ENCODE data around the gene MROH2A. TPM values are rescaled to one million over a fixed set of nuclear protein-coding genes. Genes with fewer than 3 reads are reported as not detected.

Gene MROH2A
- total RNA-seq, 1 donor from 2014 or later = not detected

- no peak for DNase-seq (ENCODE audit: extremely low spot score, unreplicated experiment)
- Mint-ChIP-seq H3K9me3 (no peaks in the 10 kb centered on the region), H3K27me3 (peaks cover 23% of the 10 kb centered on the region), H3K27ac (no peak overlapping the region), H3K4me1 (ENCODE audit: unreplicated experiment) (no peaks in the 10 kb centered on the region), H3K4me3 (no peak overlapping the region), H3K36me3 (no peaks in the 10 kb centered on the region)
- no peak for TF ChIP-seq CTCF (conservative IDR thresholded peaks at IDR 0.05)
These were observed 8.9 kb upstream of the MROH2A start for GRCh38 chr2:233769260-233769659.

GRCh38 chr2:233772153-233772552 lies 6.0 kb upstream of the MROH2A start:
- DNase-seq (ENCODE audit: extremely low spot score, unreplicated experiment) = no peak
- no peaks in the 10 kb centered on the region for H3K4me1 Mint-ChIP-seq (ENCODE audit: unreplicated experiment)
- H3K4me3 Mint-ChIP-seq = no peak overlapping the region
- TF ChIP-seq CTCF (conservative IDR thresholded peaks at IDR 0.05) = no peak
- peaks cover 3% of the 10 kb centered on the region for H3K9me3 Mint-ChIP-seq
- no peak overlapping the region for H3K27ac Mint-ChIP-seq
- H3K27me3 Mint-ChIP-seq = peaks cover 14% of the 10 kb centered on the region
- H3K36me3 Mint-ChIP-seq = no peaks in the 10 kb centered on the region

GRCh38 chr2:233772583-233772982 lies 5.5 kb upstream of the MROH2A start:
- no peak for DNase-seq (ENCODE audit: extremely low spot score, unreplicated experiment)
- TF ChIP-seq CTCF (conservative IDR thresholded peaks at IDR 0.05) = no peak
- no peaks in the 10 kb centered on the region for H3K4me1 Mint-ChIP-seq (ENCODE audit: unreplicated experiment)
- H3K27me3 Mint-ChIP-seq = peaks cover 18% of the 10 kb centered on the region
- H3K36me3 Mint-ChIP-seq = no peaks in the 10 kb centered on the region
- H3K9me3 Mint-ChIP-seq = peaks cover 3% of the 10 kb centered on the region
- no peak overlapping the region for H3K27ac Mint-ChIP-seq
- no peak overlapping the region for H3K4me3 Mint-ChIP-seq

- no peak for TF ChIP-seq CTCF (conservative IDR thresholded peaks at IDR 0.05)
- Mint-ChIP-seq H3K4me1 (ENCODE audit: unreplicated experiment) (no peaks in the 10 kb centered on the region), H3K27me3 (peaks cover 23% of the 10 kb centered on the region), H3K27ac (no peak overlapping the region), H3K36me3 (no peaks in the 10 kb centered on the region), H3K4me3 (no peak overlapping the region), H3K9me3 (peaks cover 3% of the 10 kb centered on the region)
- DNase-seq (ENCODE audit: extremely low spot score, unreplicated experiment) = no peak
These were observed 4.3 kb upstream of the MROH2A start for GRCh38 chr2:233773854-233774253.

GRCh38 chr2:233775414-233775813 lies 2.7 kb upstream of the MROH2A start:
- no peak overlapping the region for H3K27ac Mint-ChIP-seq

More at GRCh38 chr2:233775414-233775813, 2.7 kb upstream of the MROH2A start:
- no peak for DNase-seq (ENCODE audit: extremely low spot score, unreplicated experiment)
- Mint-ChIP-seq H3K9me3 (peaks cover 3% of the 10 kb centered on the region), H3K4me3 (no peak overlapping the region), H3K27me3 (peaks cover 26% of the 10 kb centered on the region), H3K4me1 (ENCODE audit: unreplicated experiment) (no peaks in the 10 kb centered on the region), H3K36me3 (no peaks in the 10 kb centered on the region)
- no peak for TF ChIP-seq CTCF (conservative IDR thresholded peaks at IDR 0.05)
